ENCODE results near the gene MARK4. TPM values are rescaled to one million over a fixed set of nuclear protein-coding genes. Genes with fewer than 3 reads are reported as not detected.

The MARK4 gene
- total RNA-seq, 1 experiment from 2014 or later: 49.4 TPM

DNA sequence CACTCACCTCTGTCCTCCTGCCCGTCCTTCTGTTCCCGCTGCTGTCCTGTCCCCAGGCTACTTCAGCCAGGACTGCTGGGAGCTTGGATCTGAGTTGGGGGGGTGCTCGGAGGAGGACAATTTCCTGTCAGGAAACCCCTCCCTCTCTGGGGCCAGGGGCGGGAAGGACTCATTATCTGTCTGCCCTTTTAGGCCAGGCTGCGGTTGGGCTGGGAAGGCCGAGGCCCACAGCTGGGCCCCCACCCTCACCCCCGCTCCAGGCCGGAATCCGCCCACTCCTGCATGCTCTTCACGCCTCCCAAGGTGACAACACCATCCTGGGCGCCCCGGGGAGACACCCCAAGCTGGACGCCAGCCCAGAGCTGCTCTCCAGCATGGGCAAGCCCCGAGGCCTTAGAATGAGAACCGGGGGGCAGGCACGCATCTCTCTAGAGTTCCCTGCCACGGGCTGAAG is 5.7 kb upstream of the MARK4 start, which contains the start of gene EXOC3L2:
EXOC3L2 (minus strand) TSS at position 74 of the 454 bp plus-strand sequence. CDS start 6,362 bp downstream, outside the sequence.
- intact Hi-C loops (cut with micrococcal nuclease; ENCODE audit: unreplicated experiment): loop anchor here (5.0 to 10.0 kb wide), 2 partner anchors 92 to 151 kb away; partner anchors contain the start of gene PPP1R37
- no peak within 1 kb of the TSS for H3K4me2 ChIP-seq
- ChIA-PET CTCF (no interaction called here), POLR2A (ENCODE audit: unreplicated experiment) (no interaction called here)
- no peaks in the 10 kb centered on the region for H3K79me2 ChIP-seq (ENCODE audit: low read depth)
- H3K36me3 ChIP-seq (ENCODE audit: low read depth): no peaks in the 10 kb centered on the region
- TF ChIP-seq CTCF (conservative IDR thresholded peaks at IDR 0.05) (no peak), EZH2 (IDR thresholded peaks at IDR 0.05; ENCODE audit: low read depth) (no peak)
- no peak within 1 kb of the TSS for H3K27ac ChIP-seq
- BruUV-seq (replicated peaks): no TSS peak
- no peak within 1 kb of the TSS for H2AFZ ChIP-seq
- H4K20me1 ChIP-seq (ENCODE audit: insufficient read depth): no peaks in the 10 kb centered on the region
- H3K27me3 ChIP-seq (ENCODE audit: insufficient read depth, low read depth): peaks cover 6% of the 10 kb centered on the region; the same call in 1 of the 2 replicates
- no peak within 1 kb of the TSS for H3K4me3 ChIP-seq
- H3F3A ChIP-seq (ENCODE audit: insufficient read depth, low read depth): peaks cover 14% of the 10 kb centered on the region; the same call in 1 of the 2 replicates
- peaks cover 3% of the 10 kb centered on the region for H3K4me1 ChIP-seq (replicated peaks; ENCODE audit: insufficient read depth)
- no peaks in the 10 kb centered on the region for H3K9me3 ChIP-seq (ENCODE audit: insufficient read depth, low read depth)
- H3K9me2 ChIP-seq (ENCODE audit: insufficient read depth): no peaks in the 10 kb centered on the region
- no peak for DNase-seq

DNA sequence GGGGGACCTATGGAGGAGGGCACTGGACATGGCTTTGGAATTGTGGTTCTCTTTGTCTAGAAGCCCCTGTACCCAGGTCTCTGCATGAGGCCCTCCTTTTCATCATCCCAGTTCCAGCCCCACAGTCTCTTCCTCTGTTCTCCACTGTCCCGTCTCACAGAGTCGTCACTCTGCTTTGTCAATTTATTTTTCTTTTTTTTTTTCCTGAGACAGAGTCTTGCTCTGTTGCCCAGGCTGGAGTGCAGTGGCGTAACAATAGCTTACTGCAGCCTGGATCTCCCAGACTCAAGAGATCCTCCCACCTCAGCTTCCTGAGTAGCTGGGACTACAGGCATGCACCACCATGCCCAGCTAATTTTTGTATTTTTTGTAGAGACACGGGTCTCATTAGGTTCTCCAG is 5.2 kb upstream of the MARK4 start:
- Histone ChIP-seq H3K27me3 (ENCODE audit: insufficient read depth, low read depth) (peaks cover 6% of the 10 kb centered on the region; the same call in 1 of the 2 replicates), H3K27ac (no peak overlapping the region), H3K36me3 (ENCODE audit: low read depth) (no peaks in the 10 kb centered on the region), H3K79me2 (ENCODE audit: low read depth) (no peaks in the 10 kb centered on the region), H4K20me1 (ENCODE audit: insufficient read depth) (no peaks in the 10 kb centered on the region), H3K4me1 (replicated peaks; ENCODE audit: insufficient read depth) (peaks cover 7% of the 10 kb centered on the region), H3K9me2 (ENCODE audit: insufficient read depth) (no peaks in the 10 kb centered on the region), H3K9me3 (ENCODE audit: insufficient read depth, low read depth) (no peaks in the 10 kb centered on the region), H3K4me3 (no peak overlapping the region), H3K4me2 (no peak overlapping the region), H2AFZ (no peak overlapping the region), H3F3A (ENCODE audit: insufficient read depth, low read depth) (peaks cover 14% of the 10 kb centered on the region; the same call in 1 of the 2 replicates)
- POLR2A ChIA-PET (ENCODE audit: unreplicated experiment): interaction anchor here (0.5 kb wide), 1 partner anchor 658 kb away, joined by 3 read pairs; no protein-coding TSS in a partner anchor
- BruUV-seq (replicated peaks): no TSS peak
- intact Hi-C loops (cut with micrococcal nuclease; ENCODE audit: unreplicated experiment): loop anchor here (5.0 to 10.0 kb wide), 2 partner anchors 91 to 151 kb away; partner anchors contain the start of gene PPP1R37
- no peak for DNase-seq
- TF ChIP-seq CTCF (conservative IDR thresholded peaks at IDR 0.05) (no peak), EZH2 (IDR thresholded peaks at IDR 0.05; ENCODE audit: low read depth) (no peak)
- CTCF ChIA-PET: interaction anchor here (0.7 kb wide), 2 partner anchors 32 to 292 kb away, joined by 5 read pairs; no protein-coding TSS in a partner anchor

GRCh38 chr19:45247136-45247535 is 3.9 kb upstream of the MARK4 start:
- peaks cover 6% of the 10 kb centered on the region; the same call in 1 of the 2 replicates for H3K27me3 ChIP-seq (ENCODE audit: insufficient read depth, low read depth)
- intact Hi-C loops (cut with micrococcal nuclease; ENCODE audit: unreplicated experiment): loop anchor here (5.0 to 10.0 kb wide), 2 partner anchors 90 to 152 kb away; partner anchors contain the start of gene PPP1R37
- no peaks in the 10 kb centered on the region for H3K9me2 ChIP-seq (ENCODE audit: insufficient read depth)
- TF ChIP-seq EZH2 (IDR thresholded peaks at IDR 0.05; ENCODE audit: low read depth) (no peak), CTCF (conservative IDR thresholded peaks at IDR 0.05) (no peak)
- no peaks in the 10 kb centered on the region for H4K20me1 ChIP-seq (ENCODE audit: insufficient read depth)
- no peak for DNase-seq
- peaks cover 14% of the 10 kb centered on the region; the same call in 1 of the 2 replicates for H3F3A ChIP-seq (ENCODE audit: insufficient read depth, low read depth)
- H3K4me3 ChIP-seq: no peak overlapping the region
- H3K4me2 ChIP-seq: no peak overlapping the region
- BruUV-seq (replicated peaks): no TSS peak
- peaks cover 11% of the 10 kb centered on the region for H3K4me1 ChIP-seq (replicated peaks; ENCODE audit: insufficient read depth)
- H2AFZ ChIP-seq: no peak overlapping the region
- no peak overlapping the region for H3K27ac ChIP-seq
- H3K36me3 ChIP-seq (ENCODE audit: low read depth): no peaks in the 10 kb centered on the region
- POLR2A ChIA-PET (ENCODE audit: unreplicated experiment): no interaction called here
- peaks cover 7% of the 10 kb centered on the region for H3K79me2 ChIP-seq (ENCODE audit: low read depth)
- CTCF ChIA-PET: no interaction called here
- H3K9me3 ChIP-seq (ENCODE audit: insufficient read depth, low read depth): no peaks in the 10 kb centered on the region
